GM18907 (cell line): Measurements from ENCODE around the gene RHOH.
"Not testable (repeated sequence)": the region's sequence is repeated elsewhere in the genome, so short reads cannot be mapped to it uniquely, and the experiment has no call there.

ENCODE experiments used
- ATAC-seq: cut with Tn5 transposase; IDR thresholded peaks from one replicate; pipeline ENCODE4 v1.9.1; 2021; ENCODE audit warnings: mild to moderate bottlenecking, moderate library complexity; ENCODE audit not compliant: unreplicated experiment

RHOH gene

DNA sequence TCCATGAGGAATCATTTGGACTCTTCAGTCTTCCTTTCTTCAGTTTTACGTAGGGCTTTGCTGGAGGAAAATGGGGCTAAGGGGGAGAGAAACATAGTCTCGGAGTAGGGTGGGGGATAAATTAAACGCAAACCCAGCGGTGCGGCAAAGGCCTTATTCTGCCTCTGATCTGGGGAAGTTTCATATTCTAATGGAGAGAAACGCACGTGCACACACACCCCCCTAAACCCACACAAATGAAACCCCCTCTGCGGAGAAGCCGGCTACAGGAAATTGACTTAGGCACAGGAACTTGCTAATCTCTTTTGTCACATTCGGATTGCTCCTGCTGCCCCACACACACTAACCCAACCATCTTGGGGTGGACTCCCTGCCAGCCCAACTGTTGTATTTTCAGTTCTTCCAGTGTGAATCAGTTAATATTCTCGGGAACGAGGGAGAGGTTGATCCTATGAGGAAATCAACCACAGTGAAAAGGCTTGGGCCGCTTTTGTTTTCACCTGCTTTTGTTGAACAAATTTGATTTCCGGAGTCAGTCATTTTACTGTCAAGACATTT lies at the start of gene RHOH:
Gene RHOH (plus strand): TSS at position 308 of the 558 bp plus-strand sequence. CDS start 46,356 bp downstream, outside the sequence.
- no peak for ATAC-seq

DNA sequence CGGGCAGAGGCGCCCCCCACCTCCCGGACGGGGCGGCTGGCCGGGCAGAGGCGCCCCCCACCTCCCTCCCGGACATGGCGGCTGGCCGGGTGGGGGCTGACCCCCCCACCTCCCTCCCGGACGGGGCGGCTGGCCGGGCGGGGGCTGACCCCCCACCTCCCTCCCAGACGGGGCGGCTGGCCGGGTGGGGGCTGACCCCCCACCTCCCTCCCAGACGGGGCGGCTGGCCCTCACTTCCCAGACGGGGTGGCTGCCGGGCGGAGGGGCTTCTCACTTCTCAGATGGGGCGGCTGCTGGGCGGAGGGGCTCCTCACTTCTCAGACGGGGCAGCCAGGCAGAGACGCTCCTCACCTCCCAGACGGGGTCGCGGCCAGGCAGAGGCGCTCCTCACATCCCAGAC lies 49.3 kb upstream of the RHOH start:
- not testable (repeated sequence) for ATAC-seq

GRCh38 chr4:40149960-40150385 lies 46.9 kb upstream of the RHOH start:
- ATAC-seq: peak; percentile 73

GRCh38 chr4:40150932-40151331 lies 45.9 kb upstream of the RHOH start:
- ATAC-seq: no peak

GRCh38 chr4:40152637-40153036 lies 44.2 kb upstream of the RHOH start:
- no peak for ATAC-seq

GRCh38 chr4:40157436-40157835 lies 39.4 kb upstream of the RHOH start:
- ATAC-seq: no peak

DNA sequence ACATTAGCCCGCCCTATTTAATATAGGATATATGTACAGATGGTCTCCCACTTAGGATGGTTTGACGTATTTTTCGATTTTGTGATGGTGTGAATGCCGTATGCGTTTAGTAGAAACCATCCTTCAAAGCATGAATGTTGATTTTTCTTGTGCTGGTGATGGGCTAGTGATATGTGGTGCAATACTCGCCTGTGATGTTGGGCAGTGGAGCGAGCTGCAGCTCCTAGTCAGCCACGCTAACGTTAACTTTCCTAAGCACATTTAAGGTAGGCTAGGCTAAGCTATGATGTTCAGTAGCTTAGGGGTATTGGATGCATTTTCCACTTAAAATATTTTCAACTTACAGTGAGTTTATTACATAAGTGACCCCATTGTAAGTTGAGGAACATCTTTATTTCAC lies 36.6 kb upstream of the RHOH start:
- ATAC-seq: no peak

DNA sequence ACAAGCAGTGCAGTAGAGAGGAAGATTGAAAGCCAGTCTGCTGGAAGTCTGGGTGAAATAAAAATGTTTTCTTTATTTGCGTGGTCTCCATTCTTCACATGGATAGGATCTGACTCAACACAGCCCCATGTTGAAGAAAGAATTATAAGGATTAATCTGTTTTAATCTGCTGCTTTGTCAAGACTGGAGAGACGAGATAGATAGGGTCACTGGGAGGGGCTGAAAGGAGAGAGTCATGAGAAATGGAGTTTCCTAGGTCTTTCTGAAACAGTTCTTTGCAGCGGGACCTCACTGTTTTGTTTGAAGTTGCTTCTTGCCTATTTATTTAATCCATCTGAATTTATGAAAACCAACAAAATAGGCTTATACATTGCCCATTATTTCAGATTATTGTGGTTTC lies 32.4 kb upstream of the RHOH start:
- no peak for ATAC-seq

DNA sequence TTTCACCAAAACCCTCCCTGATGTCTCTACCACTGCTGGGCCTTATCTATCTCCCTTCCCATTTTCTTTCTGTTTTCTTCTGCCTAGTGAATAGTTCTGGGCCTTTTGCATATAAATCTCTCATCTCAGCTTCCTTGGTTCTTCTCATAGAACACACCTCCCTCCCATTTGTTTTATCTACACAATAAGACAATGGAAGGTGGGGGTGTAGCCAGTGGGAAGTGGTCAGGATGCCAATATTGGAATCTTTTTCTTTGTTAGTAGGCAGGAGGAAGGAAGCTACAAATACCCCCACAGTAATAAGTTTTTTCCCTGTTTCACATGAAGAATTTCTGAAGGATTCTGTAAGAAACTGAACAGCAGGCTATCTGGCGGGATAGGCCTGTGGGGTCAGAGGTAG lies 30.9 kb upstream of the RHOH start:
- no peak for ATAC-seq

- ATAC-seq: no peak
These were observed 28.8 kb upstream of the RHOH start for GRCh38 chr4:40168070-40168469.

GRCh38 chr4:40170588-40170987 lies 26.2 kb upstream of the RHOH start:
- peak; percentile 83 for ATAC-seq

DNA sequence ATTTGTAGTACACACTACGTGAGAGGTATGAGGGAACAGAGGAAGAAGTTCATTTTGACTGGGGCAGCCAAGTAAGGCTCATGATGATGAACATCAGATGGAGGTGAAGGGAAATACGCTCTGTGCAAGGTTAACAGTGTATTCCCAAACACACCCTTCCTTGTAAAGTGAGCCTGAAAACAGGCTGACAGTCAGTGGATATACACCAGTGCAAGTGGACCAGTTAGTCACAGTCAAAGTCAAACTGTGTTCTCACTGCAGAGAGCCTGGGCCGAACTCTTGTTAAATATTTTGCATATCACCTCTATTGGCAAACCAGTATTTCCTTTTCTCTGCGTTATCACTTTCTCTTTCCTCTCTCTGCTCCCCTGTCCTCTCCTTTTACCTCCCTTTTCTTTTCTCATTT lies 23.4 kb upstream of the RHOH start:
- ATAC-seq: peak; percentile 67

DNA sequence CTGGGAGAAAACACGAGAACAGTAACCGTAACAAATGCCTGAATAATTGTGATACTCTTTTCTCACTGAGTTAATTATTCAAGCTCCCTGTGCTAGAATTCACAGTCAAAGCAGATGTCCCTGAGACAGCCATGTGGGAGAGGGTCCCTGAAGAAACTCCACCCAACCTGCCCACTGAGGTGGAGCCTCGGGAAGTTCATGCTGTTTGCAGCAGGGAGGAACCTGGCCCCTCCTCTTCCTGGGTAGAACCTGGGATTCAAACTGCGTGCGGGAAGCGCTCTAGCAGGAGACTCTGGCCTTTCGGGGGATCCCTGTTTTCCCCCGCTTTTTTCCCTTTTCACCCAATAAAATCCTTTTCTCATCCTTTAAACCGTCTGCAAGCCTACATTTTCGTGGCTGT lies 20.2 kb upstream of the RHOH start:
- ATAC-seq: no peak

GRCh38 chr4:40177591-40177990 lies 19.2 kb upstream of the RHOH start:
- no peak for ATAC-seq

DNA sequence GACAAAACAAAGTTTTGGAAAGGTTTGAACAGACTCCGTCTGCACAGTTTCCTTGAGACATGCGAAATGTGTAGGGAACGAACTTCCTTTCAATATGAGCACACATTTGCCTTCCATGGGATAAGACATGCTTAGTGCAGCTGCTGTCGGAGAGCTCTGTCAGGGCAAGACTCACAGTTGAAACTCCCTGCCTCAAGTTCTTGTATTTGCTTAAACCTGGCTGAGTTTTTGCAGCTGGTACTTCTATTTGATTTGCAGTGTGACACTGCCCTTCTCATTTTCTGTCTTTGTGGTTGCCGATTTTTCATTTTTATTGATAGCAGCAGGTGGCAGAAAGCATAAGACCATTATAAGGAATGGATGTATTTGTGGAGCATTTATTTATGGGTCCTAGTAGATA lies 18.2 kb upstream of the RHOH start:
- no peak for ATAC-seq

- ATAC-seq: no peak
These were observed 17.5 kb upstream of the RHOH start for GRCh38 chr4:40179360-40179759.

DNA sequence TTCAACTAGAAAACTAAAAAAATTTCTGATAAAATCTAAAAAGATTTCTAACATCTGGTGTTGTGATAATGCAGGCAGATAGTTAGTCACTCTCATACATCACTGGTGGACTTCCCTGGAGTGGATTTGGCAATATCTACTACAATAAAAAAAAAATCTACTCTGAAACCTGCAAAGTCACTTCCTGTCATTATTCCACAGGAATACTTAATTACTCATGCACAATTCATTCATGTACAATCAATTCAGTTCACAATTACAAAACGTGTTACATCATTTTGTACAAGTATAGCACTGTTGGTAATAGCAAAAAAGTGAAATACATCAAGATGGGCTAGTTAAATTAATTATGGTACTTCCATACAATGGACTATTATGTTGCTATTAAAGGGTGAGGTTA lies 16.5 kb upstream of the RHOH start:
- ATAC-seq: no peak

- ATAC-seq: no peak
These were observed 14.8 kb upstream of the RHOH start for GRCh38 chr4:40182001-40182400.

DNA sequence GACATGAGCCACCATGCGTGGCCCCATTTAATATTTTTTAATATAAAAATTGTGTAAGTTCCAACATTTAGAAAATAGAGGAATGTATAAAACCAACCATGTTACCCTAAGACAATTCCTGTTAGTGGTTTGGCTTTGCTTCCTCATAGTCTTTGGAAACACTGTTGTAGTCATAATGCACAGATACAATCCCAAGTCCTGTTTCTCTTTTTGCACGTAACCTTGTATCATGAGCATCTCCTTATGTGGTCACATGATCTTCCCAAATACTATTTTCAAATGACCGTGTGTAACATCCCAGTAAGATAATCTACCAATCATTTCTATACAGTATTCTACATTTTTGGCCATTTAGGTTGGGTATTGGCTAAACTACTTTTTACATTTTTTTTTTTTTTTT lies 13.9 kb upstream of the RHOH start:
- no peak for ATAC-seq

DNA sequence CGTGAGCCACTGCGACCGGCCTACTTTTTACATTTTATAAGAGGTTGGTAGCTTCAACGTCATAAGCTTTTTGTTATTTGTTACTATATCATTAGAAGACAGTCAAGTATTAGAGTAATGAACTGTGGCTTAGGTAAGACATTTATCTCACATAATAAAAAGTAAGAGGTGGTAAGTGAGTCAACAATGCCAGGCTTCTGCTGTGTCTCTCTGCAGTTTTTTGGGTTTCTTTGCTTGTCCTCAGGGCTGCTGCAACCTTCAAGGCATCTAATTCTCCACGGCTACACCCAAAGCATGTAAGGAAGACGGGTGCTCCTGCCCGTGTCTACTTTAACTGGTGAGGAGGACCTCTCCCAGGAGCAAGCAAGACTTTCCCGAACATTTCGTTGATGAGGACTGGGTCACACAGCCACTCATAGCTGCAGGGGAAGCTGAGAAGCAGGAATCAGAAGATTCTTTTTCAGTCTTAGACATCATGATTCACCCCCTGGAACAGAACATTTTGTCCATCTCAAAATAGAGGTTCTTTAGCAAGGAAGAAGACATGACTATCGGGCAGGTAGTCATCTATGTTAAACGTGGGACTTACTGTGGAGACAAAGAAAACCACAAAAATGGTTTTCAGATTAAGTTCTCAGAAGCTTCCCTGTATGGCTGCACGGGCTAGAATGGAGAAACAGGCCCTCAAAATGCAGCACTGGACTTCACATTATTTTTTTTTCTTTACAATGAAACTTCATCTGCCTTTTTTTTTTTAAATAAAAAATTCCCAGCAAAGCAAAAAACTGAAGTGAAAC lies 13.0 kb upstream of the RHOH start:
- no peak for ATAC-seq

DNA sequence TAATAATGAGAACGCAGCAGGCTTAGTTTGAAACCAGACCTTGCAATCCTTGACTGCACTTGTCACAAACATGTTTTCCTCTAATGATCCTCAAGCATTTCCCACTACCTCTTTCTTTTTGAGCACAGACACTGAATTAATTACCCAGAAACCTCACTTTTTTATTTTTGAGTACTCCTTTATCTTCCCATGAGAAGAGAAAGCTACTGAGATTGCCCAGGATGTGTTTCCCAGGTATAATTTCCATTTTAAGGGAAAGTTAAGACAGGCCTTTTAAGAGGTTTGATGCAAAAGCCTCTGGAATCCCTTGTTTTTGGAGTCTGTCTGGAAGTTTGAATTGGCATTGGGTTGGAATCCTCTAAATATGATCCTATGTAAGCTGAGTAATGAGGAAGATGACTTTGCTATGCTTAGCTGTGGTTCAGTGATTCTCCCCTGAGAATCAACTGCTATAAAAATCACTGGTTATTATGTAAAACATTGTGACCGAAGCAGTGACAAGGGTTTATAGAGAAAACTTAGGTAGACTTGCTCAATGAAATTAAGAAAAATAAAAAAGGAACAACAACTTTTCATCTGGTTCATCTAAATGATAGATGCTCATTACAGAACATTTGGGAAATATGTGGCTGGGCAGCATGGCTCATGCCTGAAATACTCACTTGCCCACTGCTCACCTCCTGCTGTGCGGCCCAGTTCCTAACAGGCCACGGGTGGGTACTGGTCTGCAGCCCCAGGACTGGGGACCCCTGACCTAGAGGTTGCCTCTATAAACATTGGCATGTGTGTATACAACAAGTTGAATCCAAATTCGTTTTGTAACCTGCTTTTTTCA lies 10.8 kb upstream of the RHOH start:
- peak; percentile 52 for ATAC-seq

- no peak for ATAC-seq
These were observed 10.2 kb upstream of the RHOH start for GRCh38 chr4:40186665-40187014.
